GM18870 (cell line): Measurements from ENCODE around the gene TSGA10IP.

Experiments used
- ATAC-seq: cut with Tn5 transposase; IDR thresholded peaks from one replicate; pipeline ENCODE4 v1.9.1; 2021; ENCODE audit warnings: moderate library complexity; ENCODE audit not compliant: unreplicated experiment

Gene TSGA10IP

DNA sequence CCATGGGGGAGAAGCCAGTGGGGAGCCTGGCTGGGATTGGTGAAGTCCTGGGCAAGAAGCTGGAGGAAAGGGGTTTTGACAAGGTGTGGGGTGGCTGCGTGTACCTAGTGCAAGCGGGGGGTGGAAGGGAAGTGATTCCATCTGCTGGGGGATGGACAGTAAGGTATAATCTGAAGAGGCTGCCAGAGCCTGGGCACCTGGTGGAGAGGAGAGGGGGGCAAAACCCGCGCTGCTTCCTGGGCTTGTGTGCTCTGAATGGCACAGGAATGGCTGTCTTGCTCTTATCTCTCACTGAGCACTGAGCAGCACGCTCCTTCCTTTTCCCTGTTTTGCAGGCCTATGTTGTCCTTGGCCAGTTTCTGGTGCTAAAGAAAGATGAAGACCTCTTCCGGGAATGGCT is 58.0 kb downstream of the TSGA10IP start:
- no peak for ATAC-seq

DNA sequence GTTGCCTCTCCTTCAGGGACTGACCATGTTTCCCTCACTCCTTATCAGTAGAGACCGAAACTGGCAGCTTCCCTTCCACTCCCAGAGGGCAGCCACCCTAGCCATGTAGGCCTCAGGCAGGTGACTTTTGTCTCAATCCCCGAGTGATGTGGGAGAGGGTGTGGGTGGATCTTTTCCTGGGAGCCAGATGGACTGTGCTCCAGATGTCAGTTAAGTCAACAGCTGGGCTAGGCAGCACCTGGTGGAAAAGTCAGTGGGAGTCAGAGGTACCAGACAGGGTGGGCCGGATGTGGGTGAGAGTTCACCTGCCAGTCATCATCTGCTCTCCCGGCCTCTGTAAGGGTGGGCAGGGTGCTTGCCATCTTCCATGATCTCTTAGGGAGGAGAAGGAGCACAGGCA is 58.9 kb downstream of the TSGA10IP start:
- no peak for ATAC-seq

DNA sequence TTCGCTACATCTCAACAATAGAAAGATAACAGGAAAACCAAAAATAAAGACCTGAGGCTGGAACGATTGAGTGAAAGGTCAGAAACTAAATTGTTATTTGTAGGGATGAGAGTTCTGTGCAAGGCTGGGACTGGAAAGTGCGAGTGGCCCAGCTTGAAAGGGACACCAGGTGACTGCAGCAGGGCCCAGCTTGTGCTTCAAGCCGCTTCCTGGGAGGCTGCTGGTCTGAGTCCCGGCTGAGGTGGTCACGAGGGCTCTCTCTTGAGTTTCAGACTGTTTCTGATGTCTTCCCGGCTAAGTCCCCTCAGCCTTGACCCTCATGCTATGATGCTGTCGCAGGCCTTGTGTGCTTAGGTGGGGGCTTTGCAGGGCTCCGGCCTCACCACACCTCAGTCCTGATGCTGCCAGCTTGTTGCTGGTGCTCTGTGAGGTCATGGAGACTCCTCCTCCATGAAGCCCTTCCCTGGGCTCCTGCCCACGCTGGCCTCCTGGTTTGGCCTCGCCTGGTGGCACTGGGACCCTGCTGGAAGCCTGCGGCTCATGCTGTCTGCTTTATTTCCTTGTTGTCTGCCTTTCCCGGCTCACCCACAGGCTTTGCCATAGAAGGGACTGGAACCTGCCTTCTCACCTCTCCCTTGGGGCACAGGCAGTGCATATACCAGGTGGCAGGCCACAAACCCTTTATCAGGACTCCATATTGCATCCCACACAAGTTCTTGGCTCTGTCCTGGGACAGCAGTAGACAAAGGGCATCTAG is 61.0 kb downstream of the TSGA10IP start:
- no peak for ATAC-seq

DNA sequence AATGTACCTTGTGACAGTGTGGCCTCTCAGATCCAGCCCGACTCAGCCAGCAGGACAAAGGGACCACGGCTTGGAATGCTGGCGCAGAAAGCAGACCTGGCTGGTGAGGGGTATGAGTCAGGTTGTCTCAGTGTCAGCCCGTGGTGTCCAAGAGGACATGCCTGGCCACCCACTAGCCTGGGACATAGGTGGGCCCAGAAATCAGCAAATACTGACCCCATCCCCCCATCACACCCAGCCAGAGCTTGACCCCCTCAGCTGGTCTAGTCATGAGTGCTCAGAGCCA is 61.6 kb downstream of the TSGA10IP start:
- no peak for ATAC-seq

DNA sequence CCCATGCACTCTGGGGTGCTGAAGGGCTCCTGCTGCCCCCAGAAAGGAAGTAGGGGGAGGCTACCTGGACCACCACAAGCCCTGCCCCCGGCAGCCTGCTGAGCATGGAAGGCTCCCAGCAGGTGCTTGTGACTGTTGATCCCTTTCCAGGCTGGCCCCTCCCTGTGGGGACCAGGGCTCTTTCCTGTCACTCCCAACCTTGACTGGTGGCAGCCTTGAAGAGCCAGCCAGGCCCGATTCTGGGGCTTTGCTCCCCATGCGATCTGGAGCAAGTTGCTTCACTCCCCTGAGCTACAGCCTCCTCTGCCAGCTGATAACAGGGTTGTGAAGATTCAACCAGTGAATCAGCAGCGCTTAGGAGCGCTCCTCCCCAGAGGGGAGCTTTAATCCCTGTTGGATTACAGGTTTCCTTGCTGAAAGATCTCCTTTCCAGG is 61.9 kb downstream of the TSGA10IP start:
- no peak for ATAC-seq

DNA sequence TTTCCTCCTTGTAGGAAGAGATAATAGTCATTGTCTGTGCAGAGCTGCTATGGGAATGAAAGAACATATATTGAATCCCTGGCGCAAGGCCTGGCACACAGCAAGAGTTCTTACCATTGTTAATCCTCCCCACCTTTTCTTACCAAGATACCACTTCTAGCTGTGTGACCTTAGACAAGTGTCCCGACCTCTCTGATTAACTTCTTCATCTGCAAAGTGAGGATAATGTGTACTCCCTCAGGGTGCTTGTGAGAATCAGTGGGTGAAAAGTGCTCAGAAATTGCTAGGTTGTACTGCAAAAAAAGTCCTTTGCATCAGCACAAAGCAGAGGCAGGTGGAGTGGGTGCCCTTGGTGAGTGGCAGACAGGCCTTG is 62.8 kb downstream of the TSGA10IP start:
- ATAC-seq = no peak

DNA sequence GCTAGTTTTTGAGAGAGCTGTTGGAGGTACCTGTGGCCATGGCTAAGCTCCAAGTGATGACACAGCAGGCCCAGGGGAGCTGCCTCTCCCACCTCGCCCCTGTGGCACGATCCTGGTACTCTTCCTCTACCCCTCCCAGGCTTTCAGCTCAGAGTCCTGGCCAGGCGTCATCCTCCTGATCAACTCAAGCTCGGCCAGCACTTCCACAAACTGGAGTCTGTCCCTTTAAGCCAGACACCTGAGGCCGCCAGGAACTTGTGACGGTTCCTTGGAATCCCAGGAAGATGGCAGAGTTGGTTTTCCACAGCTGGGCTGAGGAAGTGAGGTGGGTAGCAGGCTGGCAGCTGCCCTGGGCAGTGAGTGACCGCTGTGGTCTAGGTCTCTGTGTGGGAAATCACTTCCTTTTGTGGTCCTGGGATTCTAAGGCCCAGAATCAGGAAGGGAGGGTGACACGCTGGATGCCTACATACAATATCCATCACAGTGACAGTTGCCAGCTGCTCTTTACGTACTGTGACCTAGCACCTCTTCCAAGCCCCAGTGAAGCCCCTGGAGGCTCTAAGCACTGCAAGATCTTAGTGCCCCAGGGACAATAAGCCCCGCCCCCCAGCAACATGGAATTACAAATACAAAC is 63.3 kb downstream of the TSGA10IP start:
- no peak for ATAC-seq
